Measurements from ENCODE around the gene ITGB5. TPM values are rescaled to one million over a fixed set of nuclear protein-coding genes. Genes with fewer than 3 reads are reported as not detected.
"Not testable (repeated sequence)": the region's sequence is repeated elsewhere in the genome, so short reads cannot be mapped to it uniquely, and the experiment has no call there.

Gene ITGB5
- total RNA-seq, 6 donors from 2014 or later = 81.5 to 145 (median 106) TPM

DNA sequence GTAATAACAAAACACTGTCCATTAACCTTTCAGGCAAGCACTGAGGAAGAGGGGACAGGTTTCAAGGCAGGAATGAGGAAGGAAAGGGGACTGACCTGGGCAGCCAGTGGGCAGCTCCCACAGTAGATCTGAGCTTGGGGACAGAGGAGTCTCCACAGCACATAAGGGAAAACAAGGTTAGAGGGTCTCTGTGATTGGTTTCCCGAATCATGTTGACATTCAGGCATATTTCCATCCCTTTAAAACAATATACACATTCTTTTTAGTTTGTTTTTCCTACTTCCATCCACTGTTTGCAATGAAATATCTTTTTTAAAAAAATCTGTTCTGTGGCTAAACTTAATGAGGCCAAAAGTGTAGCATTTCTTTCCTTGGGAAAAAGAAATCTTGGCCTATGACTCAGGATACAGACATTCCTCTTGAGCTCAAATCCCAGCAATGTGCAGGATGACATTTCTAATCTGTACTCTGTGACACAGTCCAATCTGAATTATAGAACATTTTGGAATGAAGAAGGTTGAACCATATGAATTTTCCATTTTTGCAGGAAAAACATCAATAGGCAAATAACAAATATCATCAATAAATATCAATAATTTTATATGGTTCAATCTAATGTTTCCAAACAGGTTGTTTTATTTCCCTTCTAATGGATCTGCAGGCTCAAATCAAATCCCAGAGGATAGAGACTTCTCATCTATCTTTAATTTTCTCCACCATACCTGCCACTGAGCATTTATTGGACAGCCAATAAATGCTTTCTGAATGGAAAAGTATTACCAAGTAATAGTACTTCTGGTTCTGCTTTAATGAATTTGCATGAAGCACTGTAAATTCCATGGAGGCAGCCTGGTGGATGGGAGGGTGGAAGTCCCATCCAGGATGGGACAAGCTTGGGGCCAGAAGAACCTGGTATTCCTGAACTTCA, 54.1 kb downstream of the ITGB5 start:
- no peaks in the 10 kb centered on the region for H3K27me3 ChIP-seq
- TF ChIP-seq EP300 (IDR thresholded peaks at IDR 0.05) (peak in 1 of 4 donors; percentile 19), POLR2AphosphoS5 (IDR thresholded peaks at IDR 0.05) (no peak), POLR2A (IDR thresholded peaks at IDR 0.05) (no peak)
- no peaks in the 10 kb centered on the region for H3K36me3 ChIP-seq
- no peaks in the 10 kb centered on the region for H3K9me3 ChIP-seq
- 60 to 69% methylated on average over 1 of the region's 1 CpG for WGBS, 2 donors
- no peak overlapping the region for H3K4me3 ChIP-seq
- ATAC-seq (ENCODE audit: low FRiP score in 2 of 2) (no peak), DNase-seq (no peak)
- peak overlapping the region in 3 of 4 donors; percentile 71 to 81 (median 80) for H3K27ac ChIP-seq
- peaks cover 47 to 66% (median 49%) of the 10 kb centered on the region in 4 donors for H3K4me1 ChIP-seq

DNA sequence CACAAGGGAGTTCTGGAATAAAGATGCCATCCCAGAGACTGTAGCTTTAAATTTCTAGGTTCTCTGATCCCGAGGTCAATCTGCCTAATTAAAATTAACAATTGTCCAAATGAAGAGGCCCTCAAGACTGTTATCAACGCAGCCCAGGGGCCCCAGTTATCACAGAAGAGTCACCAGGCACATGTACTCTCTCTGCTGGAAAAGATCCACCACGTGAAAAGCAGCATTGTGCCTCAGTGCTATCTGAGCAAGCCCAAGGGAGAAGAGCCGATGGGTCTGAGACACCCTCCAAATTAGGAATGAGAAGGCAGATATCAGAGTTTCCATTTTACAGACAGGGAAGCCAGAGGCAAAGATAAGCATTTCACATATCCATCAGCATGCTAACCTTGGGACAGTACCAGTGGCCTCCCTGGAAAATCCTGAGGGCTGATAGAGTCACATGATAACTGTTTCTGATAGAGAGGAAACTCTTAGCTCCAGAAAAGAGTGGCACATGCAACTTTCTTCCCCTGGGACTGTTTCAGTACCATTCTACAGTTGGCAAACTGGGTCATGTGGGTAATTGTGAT, 55.5 kb downstream of the ITGB5 start:
- 78 to 80% methylated on average over 4 of the region's 4 CpGs for WGBS, 2 donors
- ATAC-seq (ENCODE audit: low FRiP score in 2 of 2) = no peak
- Histone ChIP-seq H3K4me3 (no peak overlapping the region), H3K9me3 (no peaks in the 10 kb centered on the region), H3K27me3 (no peaks in the 10 kb centered on the region), H3K4me1 (peaks cover 37 to 66% (median 42%) of the 10 kb centered on the region in 4 donors), H3K36me3 (no peaks in the 10 kb centered on the region), H3K27ac (peak overlapping the region in 3 of 4 donors; percentile 67 to 71 (median 68))
- DNase-seq = no peak
- TF ChIP-seq EP300 (IDR thresholded peaks at IDR 0.05) = no peak
- TF ChIP-seq POLR2A (IDR thresholded peaks at IDR 0.05) = no peak
- TF ChIP-seq, protein P1, sequence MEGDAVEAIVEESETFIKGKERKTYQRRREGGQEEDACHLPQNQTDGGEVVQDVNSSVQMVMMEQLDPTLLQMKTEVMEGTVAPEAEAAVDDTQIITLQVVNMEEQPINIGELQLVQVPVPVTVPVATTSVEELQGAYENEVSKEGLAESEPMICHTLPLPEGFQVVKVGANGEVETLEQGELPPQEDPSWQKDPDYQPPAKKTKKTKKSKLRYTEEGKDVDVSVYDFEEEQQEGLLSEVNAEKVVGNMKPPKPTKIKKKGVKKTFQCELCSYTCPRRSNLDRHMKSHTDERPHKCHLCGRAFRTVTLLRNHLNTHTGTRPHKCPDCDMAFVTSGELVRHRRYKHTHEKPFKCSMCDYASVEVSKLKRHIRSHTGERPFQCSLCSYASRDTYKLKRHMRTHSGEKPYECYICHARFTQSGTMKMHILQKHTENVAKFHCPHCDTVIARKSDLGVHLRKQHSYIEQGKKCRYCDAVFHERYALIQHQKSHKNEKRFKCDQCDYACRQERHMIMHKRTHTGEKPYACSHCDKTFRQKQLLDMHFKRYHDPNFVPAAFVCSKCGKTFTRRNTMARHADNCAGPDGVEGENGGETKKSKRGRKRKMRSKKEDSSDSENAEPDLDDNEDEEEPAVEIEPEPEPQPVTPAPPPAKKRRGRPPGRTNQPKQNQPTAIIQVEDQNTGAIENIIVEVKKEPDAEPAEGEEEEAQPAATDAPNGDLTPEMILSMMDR (IDR thresholded peaks at IDR 0.05) = no peak
- no peak for TF ChIP-seq POLR2AphosphoS5 (IDR thresholded peaks at IDR 0.05)

DNA sequence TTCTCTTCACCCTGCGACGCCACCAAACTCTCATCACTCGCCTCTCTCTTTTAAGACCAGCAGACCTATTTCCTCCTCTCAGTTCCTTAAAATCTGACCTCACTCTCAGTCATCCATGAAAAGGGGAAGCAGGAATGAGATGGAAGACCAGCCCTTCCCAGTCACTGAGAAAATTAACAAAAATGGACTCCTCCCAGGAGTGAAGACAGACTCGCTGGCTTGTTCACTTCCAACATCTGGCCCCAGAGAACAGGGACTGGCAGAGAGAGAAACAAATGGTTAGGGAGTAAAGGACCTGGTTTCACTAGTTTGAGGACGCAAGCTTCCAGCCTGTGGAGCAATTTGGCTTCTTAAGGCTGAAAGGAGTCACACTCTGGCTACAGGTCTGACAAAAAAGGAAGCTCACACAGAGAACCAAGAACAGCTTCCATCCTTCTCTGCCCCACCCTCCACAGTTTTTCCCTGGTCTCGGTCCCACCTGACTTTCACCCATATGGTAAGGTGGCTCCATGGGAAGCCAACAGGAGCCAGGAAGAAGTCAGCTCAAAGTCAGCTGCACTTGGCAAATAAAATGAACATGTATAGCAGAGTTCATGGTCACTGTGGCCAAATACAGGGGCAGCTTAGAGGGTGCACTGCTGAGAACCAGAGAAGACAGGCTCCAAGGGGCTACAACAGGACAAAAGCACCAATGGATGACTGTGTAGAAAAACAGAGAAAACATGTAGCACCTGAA, 57.2 kb downstream of the ITGB5 start:
- H3K36me3 ChIP-seq = no peaks in the 10 kb centered on the region
- no peak overlapping the region for H3K4me3 ChIP-seq
- no peak for TF ChIP-seq EP300 (IDR thresholded peaks at IDR 0.05)
- no peak for TF ChIP-seq POLR2AphosphoS5 (IDR thresholded peaks at IDR 0.05)
- TF ChIP-seq POLR2A (IDR thresholded peaks at IDR 0.05) = no peak
- TF ChIP-seq, protein P1 (IDR thresholded peaks at IDR 0.05) = no peak
- 67 to 75% methylated on average over 5 to 6 of the region's 6 CpGs for WGBS, 2 donors
- ATAC-seq (ENCODE audit: low FRiP score in 2 of 2) = peak; percentile 52 to 89
- H3K27ac ChIP-seq = peak overlapping the region; percentile 39 to 67 (median 48)
- no peaks in the 10 kb centered on the region for H3K27me3 ChIP-seq
- peaks cover 19 to 51% (median 26%) of the 10 kb centered on the region in 4 donors for H3K4me1 ChIP-seq
- no peaks in the 10 kb centered on the region for H3K9me3 ChIP-seq
- DNase-seq = no peak

DNA sequence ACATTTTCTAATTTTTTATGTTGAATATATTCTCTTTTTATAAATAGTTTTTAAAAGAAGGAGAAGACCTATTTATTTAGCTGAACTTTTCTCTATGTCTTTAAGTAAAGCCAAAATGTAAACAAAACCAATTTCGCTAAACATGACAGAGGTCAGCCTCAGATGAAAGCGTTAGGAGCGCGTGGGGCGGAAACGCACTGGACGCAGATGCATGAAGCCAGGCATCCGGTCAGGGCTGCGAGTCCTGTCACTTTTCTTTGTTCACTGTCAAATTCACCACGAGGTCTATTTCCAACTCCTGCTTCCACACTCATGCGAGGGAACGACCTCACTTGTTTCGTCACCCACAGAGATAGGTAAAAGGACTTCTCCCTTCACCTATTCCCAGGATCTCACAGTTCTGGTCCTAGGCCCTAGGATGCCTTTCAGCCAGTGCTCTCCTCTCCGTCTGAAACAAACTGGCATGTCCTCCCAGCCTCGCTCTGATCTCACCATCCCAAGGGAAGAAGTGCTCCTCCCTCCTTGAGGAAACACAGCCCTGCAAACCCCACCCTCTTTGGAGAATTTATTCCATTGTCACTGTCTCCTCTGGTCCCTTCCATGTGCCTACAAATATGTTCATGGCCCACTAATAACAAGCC, 57.9 kb downstream of the ITGB5 start:
- ATAC-seq (ENCODE audit: low FRiP score in 2 of 2) (peak in 1 of 2 donors; percentile 83), DNase-seq (peak in 1 of 2 donors; percentile 56)
- TF ChIP-seq POLR2AphosphoS5 (IDR thresholded peaks at IDR 0.05) = peak in 1 of 2 donors; percentile 66
- peak in 1 of 4 donors; percentile 15 for TF ChIP-seq EP300 (IDR thresholded peaks at IDR 0.05)
- TF ChIP-seq, protein P1 (IDR thresholded peaks at IDR 0.05) = no peak
- no peak for TF ChIP-seq POLR2A (IDR thresholded peaks at IDR 0.05)
- H3K4me3 ChIP-seq = no peak overlapping the region
- H3K27me3 ChIP-seq = no peaks in the 10 kb centered on the region
- peak overlapping the region; percentile 39 to 56 (median 46) for H3K27ac ChIP-seq
- no peaks in the 10 kb centered on the region for H3K9me3 ChIP-seq
- WGBS, 2 donors = 63 to 64% methylated on average over 15 of the region's 15 CpGs
- H3K36me3 ChIP-seq = no peaks in the 10 kb centered on the region
- H3K4me1 ChIP-seq = peaks cover 14 to 44% (median 21%) of the 10 kb centered on the region in 4 donors

DNA sequence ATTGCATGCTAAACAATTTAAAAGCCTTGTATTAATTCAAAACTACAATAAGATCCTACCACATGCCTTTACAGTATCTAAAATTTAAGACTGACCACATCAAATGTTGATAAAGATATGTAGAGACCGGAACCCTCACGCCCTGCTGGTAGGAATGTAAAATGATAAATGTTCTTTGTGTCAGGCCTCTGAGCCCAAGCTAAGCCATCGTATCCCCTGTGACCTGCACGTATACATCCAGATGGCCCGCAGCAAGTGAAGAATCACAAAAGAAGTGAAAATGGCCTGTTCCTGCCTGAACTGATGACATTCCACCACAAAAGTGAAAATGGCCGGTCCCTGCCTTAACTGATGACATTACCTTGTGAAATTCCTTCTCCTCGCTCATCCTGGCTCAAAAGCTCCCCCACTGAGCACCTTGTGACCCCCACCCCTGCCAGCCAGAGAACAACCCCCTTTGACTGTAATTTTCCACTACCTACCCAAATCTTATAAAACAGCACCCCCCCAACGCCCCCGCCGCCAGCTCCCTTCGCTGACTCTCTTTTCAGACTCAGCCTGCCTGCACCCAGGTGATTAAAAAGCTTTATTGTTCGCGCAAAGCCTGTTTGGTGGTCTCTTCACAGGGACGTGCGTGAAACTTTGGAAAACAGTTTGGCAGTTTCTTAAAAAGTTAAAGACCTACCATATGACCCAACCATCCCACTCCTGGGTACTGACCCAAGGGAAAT, 59.5 kb downstream of the ITGB5 start:
- ATAC-seq (ENCODE audit: low FRiP score in 2 of 2); H3K27ac ChIP-seq; H3K4me3 ChIP-seq; H3K9me3 ChIP-seq; H3K36me3 ChIP-seq; H3K27me3 ChIP-seq: not testable (repeated sequence)
- 89 to 90% methylated on average over 15 of the region's 15 CpGs for WGBS, 2 donors
- peak in 1 of 2 donors; percentile 25 for DNase-seq
- H3K4me1 ChIP-seq = peaks cover 14 to 37% (median 16%) of the 10 kb centered on the region in 4 donors

All from upper lobe of left lung (tissue), 6 donors.